GM12878 (cell line): ENCODE data around the gene TDRD10. TPM values are rescaled to one million over a fixed set of nuclear protein-coding genes. Genes with fewer than 3 reads are reported as not detected.

ENCODE experiments used
- ASH2L ChIP-seq: fragments of 300-600, 200-600 bp; sonication (generic); IDR thresholded peaks from 2 replicates; pipeline ENCODE4 v1.6.1; 2017; ENCODE audit warnings: low read depth, mild to moderate bottlenecking, borderline replicate concordance
- BCL3 ChIP-seq: IDR thresholded peaks from 2 replicates; pipeline ENCODE4 v1.6.1; 2011; ENCODE audit warnings: borderline replicate concordance, low read depth, mild to moderate bottlenecking, moderate library complexity, low read length; ENCODE audit not compliant: insufficient read depth, poor library complexity, severe bottlenecking
- EED ChIP-seq: sonication (generic); IDR thresholded peaks from 2 replicates; pipeline ENCODE4 v1.6.1; 2016; ENCODE audit warnings: antibody characterized with exemption, low read depth
- EP300 ChIP-seq, 2 experiments: fragments of 150-350 bp in 1 of 2; IDR thresholded peaks; 2 replicates each; pipeline ENCODE4 v1.6.1; 2011 to 2012; ENCODE audit warnings: low read depth in 2 of 2, low read length in 2 of 2, borderline replicate concordance in 1 of 2, improper control_type of control experiment in 1 of 2, inconsistent platforms in 1 of 2; ENCODE audit not compliant: control insufficient read depth in 1 of 2
- FOS ChIP-seq: IDR thresholded peaks from 3 replicates; pipeline ENCODE4 v1.6.1; 2011; ENCODE audit warnings: borderline replicate concordance; ENCODE audit not compliant: insufficient read length; ENCODE audit errors: extremely low read depth
- KLF5 ChIP-seq: fragments of 450-650 bp; IDR thresholded peaks from 2 replicates; pipeline ENCODE4 v1.6.1; 2014; ENCODE audit warnings: mild to moderate bottlenecking; ENCODE audit not compliant: partially characterized antibody
- MEF2B ChIP-seq: fragments of 450-650 bp; IDR thresholded peaks from 2 replicates; pipeline ENCODE4 v1.6.1; 2018; ENCODE audit warnings: mild to moderate bottlenecking, moderate library complexity; ENCODE audit not compliant: partially characterized antibody, poor library complexity, severe bottlenecking
- MXI1 ChIP-seq: fragments of 150-350 bp; IDR thresholded peaks from 2 replicates; pipeline ENCODE4 v1.6.1; 2011; ENCODE audit warnings: low read depth, mild to moderate bottlenecking, inconsistent platforms, low read length, improper control_type of control experiment
- POLR2AphosphoS2 ChIP-seq: IDR thresholded peaks from 2 replicates; pipeline ENCODE4 v1.6.1; 2011; ENCODE audit warnings: low read depth, mild to moderate bottlenecking, low read length, improper control_type of control experiment, moderate library complexity
- RUNX3 ChIP-seq: IDR thresholded peaks from 2 replicates; pipeline ENCODE4 v1.6.1; 2012; ENCODE audit warnings: low read length, inconsistent platforms
- ZNF687 ChIP-seq: fragments of 450-650 bp; IDR thresholded peaks from 2 replicates; pipeline ENCODE4 v1.6.1; 2017; ENCODE audit warnings: mild to moderate bottlenecking, moderate library complexity
- ZZZ3 ChIP-seq: IDR thresholded peaks from 2 replicates; pipeline ENCODE4 v1.6.1; 2011; ENCODE audit warnings: low read depth; ENCODE audit not compliant: control insufficient read depth, insufficient read length
- polyA plus RNA-seq, 11 experiments: library from polyadenylated mRNA; depleted of rRNA in 4 of 11; unstranded in 6 of 11; stranded (reverse) in 5 of 11; fragments of >200 nt; fragmentation: Nextera tagmentation in 4 of 11; fragmentation: Illumina TruSeq in 1 of 11; extraction: Ambion mirVana in 4 of 11; extraction: Trizol in 1 of 11; gene quantifications; 1 replicate in 1 of 11; 2 replicates in 10 of 11; pipeline versions ENCODE4 v1.2.1 to v1.2.3, GENCODE V29; 2011 to 2016; ENCODE audit warnings: inconsistent platforms in 2 of 11, missing spikeins in 2 of 11, low read depth in 1 of 11
- total RNA-seq, 4 experiments: library from RNA; depleted of rRNA in 3 of 4; stranded (reverse); fragments of >200 nt in 3 of 4; fragmentation: Illumina TruSeq in 1 of 4; extraction: Trizol in 1 of 4; gene quantifications; 2 replicates each; pipeline versions ENCODE4 v1.2.1 to v1.2.3, GENCODE V29; 2013 to 2021
- TF ChIP-seq, protein P1 (sequence below): fragments of 450-650 bp; IDR thresholded peaks from 2 replicates; pipeline ENCODE4 v1.6.1; 2017; ENCODE audit warnings: borderline replicate concordance
- TF ChIP-seq, protein P2 (sequence below): fragments of 450-650 bp; IDR thresholded peaks from 2 replicates; pipeline ENCODE4 v1.6.1; 2018; ENCODE audit warnings: borderline replicate concordance, mild to moderate bottlenecking; ENCODE audit not compliant: partially characterized antibody
- TF ChIP-seq, protein P3 (sequence below): fragments of 450-650 bp; IDR thresholded peaks from 2 replicates; pipeline ENCODE4 v1.6.1; 2018; ENCODE audit warnings: mild to moderate bottlenecking, low read depth, moderate library complexity; ENCODE audit not compliant: partially characterized antibody

The TDRD10 gene
- total and polyA plus RNA-seq, 10 of the 15 experiments (the other 5 are each of a cell fraction or from before 2014, with no cell fraction given), result not detected

- no peak for TF ChIP-seq BCL3
- TF ChIP-seq ZNF687, result peak; percentile 98
- TF ChIP-seq ZZZ3, result no peak
- TF ChIP-seq FOS, result peak; percentile 87
- TF ChIP-seq MEF2B, result peak; percentile 77
- TF ChIP-seq, protein P1, sequence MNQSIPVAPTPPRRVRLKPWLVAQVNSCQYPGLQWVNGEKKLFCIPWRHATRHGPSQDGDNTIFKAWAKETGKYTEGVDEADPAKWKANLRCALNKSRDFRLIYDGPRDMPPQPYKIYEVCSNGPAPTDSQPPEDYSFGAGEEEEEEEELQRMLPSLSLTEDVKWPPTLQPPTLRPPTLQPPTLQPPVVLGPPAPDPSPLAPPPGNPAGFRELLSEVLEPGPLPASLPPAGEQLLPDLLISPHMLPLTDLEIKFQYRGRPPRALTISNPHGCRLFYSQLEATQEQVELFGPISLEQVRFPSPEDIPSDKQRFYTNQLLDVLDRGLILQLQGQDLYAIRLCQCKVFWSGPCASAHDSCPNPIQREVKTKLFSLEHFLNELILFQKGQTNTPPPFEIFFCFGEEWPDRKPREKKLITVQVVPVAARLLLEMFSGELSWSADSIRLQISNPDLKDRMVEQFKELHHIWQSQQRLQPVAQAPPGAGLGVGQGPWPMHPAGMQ, result no peak
- TF ChIP-seq KLF5, result no peak
- TF ChIP-seq EP300 (IDR thresholded peaks at IDR 0.05; ENCODE audit: borderline replicate concordance in 1 of 2, control insufficient read depth in 1 of 2, low read depth in 2 of 2, low read length in 2 of 2), result no peak; a peak in 1 of 4 replicates
- 0 out of 2 replicates have a peak, but pooled peaks have one; percentile 38 for TF ChIP-seq POLR2AphosphoS2
- TF ChIP-seq, protein P2, sequence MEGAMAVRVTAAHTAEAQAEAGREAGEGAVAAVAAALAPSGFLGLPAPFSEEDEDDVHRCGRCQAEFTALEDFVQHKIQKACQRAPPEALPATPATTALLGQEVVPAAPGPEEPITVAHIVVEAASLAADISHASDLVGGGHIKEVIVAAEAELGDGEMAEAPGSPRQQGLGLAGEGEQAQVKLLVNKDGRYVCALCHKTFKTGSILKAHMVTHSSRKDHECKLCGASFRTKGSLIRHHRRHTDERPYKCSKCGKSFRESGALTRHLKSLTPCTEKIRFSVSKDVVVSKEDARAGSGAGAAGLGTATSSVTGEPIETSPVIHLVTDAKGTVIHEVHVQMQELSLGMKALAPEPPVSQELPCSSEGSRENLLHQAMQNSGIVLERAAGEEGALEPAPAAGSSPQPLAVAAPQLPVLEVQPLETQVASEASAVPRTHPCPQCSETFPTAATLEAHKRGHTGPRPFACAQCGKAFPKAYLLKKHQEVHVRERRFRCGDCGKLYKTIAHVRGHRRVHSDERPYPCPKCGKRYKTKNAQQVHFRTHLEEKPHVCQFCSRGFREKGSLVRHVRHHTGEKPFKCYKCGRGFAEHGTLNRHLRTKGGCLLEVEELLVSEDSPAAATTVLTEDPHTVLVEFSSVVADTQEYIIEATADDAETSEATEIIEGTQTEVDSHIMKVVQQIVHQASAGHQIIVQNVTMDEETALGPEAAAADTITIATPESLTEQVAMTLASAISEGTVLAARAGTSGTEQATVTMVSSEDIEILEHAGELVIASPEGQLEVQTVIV, result peak; percentile 34
- peak; percentile 38; the same call in 1 of the 2 replicates for TF ChIP-seq EED
- TF ChIP-seq RUNX3, result no peak
- TF ChIP-seq ASH2L, result no peak
- peak; percentile 99 for TF ChIP-seq MXI1
- TF ChIP-seq, protein P3, sequence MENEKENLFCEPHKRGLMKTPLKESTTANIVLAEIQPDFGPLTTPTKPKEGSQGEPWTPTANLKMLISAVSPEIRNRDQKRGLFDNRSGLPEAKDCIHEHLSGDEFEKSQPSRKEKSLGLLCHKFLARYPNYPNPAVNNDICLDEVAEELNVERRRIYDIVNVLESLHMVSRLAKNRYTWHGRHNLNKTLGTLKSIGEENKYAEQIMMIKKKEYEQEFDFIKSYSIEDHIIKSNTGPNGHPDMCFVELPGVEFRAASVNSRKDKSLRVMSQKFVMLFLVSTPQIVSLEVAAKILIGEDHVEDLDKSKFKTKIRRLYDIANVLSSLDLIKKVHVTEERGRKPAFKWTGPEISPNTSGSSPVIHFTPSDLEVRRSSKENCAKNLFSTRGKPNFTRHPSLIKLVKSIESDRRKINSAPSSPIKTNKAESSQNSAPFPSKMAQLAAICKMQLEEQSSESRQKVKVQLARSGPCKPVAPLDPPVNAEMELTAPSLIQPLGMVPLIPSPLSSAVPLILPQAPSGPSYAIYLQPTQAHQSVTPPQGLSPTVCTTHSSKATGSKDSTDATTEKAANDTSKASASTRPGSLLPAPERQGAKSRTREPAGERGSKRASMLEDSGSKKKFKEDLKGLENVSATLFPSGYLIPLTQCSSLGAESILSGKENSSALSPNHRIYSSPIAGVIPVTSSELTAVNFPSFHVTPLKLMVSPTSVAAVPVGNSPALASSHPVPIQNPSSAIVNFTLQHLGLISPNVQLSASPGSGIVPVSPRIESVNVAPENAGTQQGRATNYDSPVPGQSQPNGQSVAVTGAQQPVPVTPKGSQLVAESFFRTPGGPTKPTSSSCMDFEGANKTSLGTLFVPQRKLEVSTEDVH, result peak; percentile 77
Measured at GRCh38 chr1:154558720-154559465, 56.9 kb downstream of the TDRD10 start (continued).
